HG03066 (cell line): ENCODE measurements around the gene TJP1.
"Not testable (repeated sequence)": the region's sequence is repeated elsewhere in the genome, so short reads cannot be mapped to it uniquely, and the experiment has no call there.

ENCODE experiments used
- ATAC-seq: cut with Tn5 transposase; IDR thresholded peaks from one replicate; pipeline ENCODE4 v1.9.1; 2021; ENCODE audit warnings: low read depth; ENCODE audit not compliant: unreplicated experiment

TJP1 gene

GRCh38 chr15:29840054-29840453 is 17.8 kb upstream of the TJP1 start:
- no peak for ATAC-seq

- no peak for ATAC-seq
Measured at GRCh38 chr15:29838352-29839010, 16.2 kb upstream of the TJP1 start.

GRCh38 chr15:29835301-29835700 is 13.0 kb upstream of the TJP1 start:
- no peak for ATAC-seq

GRCh38 chr15:29832709-29833108 is 10.4 kb upstream of the TJP1 start:
- no peak for ATAC-seq

GRCh38 chr15:29826908-29827820 is 4.9 kb upstream of the TJP1 start:
- ATAC-seq = no peak

- no peak for ATAC-seq
Measured at GRCh38 chr15:29825227-29825626, 3.0 kb upstream of the TJP1 start.

- ATAC-seq = no peak
Measured at GRCh38 chr15:29822684-29823459, 604 bp upstream of the TJP1 start.

GRCh38 chr15:29821416-29822099 is 710 bp downstream of the TJP1 start:
- ATAC-seq = peak; percentile 60

GRCh38 chr15:29820394-29821154 is 1.7 kb downstream of the TJP1 start:
- no peak for ATAC-seq

GRCh38 chr15:29819979-29820378 is 2.3 kb downstream of the TJP1 start:
- ATAC-seq = no peak

- ATAC-seq = no peak
Measured at GRCh38 chr15:29818141-29818540, 4.1 kb downstream of the TJP1 start.

- not testable (repeated sequence) for ATAC-seq
Measured at GRCh38 chr15:29817455-29817854, 4.8 kb downstream of the TJP1 start.

- no peak for ATAC-seq
Measured at GRCh38 chr15:29815000-29815710, 7.1 kb downstream of the TJP1 start.

GRCh38 chr15:29813009-29813408 is 9.3 kb downstream of the TJP1 start:
- ATAC-seq = no peak

- no peak for ATAC-seq
Measured at GRCh38 chr15:29812384-29812694, 9.9 kb downstream of the TJP1 start.

- no peak for ATAC-seq
Measured at GRCh38 chr15:29811691-29812383, 10.4 kb downstream of the TJP1 start.

GRCh38 chr15:29805708-29806104 is 16.6 kb downstream of the TJP1 start:
- no peak for ATAC-seq

- ATAC-seq = no peak
Measured at GRCh38 chr15:29805043-29805707, 17.1 kb downstream of the TJP1 start.
